ENCODE results near the gene RGS19.

The RGS19 gene

DNA sequence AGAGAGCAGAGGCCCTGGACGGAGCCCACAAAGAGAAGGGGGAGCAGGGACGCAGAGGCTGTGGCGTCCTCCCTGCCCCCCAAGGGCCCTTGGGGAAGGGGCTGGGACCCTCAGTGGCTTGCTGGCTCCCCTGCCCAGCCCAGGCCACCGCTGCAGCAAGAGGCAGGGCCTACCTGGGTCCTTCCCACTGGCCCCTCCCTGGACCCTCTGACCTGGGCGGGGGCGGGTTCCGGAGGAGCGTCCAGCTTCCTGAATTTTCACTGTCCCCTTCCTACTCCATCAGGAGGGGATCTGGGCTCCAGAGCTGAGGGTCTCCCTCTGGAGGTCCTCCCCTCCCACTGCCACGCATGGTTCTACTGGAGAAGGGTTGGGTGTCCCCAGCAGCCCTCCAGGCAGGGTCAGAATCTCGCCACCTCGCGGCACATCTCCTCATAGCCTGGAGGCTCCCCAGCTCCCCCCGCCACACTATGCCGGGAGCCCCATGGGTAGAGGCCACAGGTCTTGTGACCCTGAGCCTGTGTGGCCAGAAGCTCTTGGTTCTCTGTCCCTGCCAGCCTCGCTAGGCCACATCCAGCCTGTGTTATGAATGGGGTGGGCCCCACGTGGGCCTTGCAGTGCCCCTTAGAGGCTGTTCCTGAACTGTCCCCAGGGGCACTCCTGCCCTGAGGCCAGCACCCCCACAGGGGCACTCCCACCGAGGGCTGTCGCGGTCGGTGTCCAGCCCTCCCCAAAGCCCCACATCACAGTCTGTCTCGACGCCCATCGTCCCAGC is 28.9 kb downstream of the RGS19 start:
- DNase-seq (ENCODE audit: low read depth in 2 of 2, low spot score in 1 of 2) = no peak

DNA sequence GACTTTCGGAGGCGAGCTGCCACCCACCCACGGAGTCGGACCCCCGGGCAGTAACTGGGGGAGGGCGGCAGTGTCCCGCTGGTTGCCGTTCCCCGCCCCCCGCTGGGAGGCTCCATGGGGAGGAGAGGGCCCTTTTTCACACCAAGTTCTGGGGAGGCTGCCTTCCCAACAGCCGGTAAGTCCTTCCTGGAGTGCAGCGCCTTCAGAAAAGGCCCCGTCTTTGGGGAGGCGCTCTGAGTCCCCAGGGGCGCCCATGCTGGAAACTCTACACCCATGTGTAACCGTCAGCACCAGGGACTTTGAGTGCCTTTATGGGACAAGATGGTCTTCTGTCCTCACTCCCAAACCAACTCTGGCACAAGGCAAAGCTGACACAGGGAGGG is 29.4 kb downstream of the RGS19 start:
- DNase-seq (ENCODE audit: low read depth in 2 of 2, low spot score in 1 of 2) = no peak

DNA sequence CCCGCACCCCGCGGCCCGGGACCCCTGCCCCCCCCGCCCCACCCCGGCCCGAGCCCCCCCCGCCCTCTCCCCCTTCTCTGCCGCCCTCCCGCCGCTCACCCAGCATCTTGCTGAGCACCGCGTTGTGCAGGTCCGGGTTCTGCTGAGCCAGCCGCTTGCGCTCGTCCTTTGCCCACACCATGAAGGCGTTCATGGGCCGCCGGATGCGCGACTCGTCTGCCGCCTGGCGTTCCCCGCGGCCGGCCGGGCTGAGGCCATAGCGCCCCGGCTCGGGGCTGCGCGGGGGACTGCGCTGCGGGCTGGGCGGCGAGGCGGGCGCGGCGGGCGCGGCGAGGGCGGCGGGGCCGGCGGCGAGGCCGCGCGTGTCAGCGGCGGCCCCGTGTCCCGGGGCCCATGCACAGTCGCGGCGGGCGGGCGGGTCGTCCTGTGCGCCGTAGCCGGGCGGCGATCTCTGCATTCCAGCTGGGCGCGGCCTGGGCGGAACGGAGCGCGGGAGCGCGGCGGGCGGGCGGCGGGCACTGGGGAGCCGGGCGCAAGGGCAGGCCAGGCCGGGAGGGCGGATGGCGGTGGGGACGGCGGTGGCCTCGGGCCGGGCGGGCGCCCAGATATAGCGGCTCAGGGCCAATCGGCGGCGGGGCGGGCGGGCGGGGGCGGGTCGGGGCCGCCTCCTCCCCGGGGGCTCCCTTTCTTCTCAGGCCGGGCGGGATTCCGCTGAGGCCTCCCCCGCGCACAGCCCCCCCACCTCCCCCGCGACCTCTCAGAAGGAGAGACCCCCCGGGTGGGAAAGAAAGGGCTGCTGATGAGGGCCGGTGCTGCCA is 30.0 kb downstream of the RGS19 start, which contains the start of gene SOX18:
SOX18 (minus strand) TSS at position 580 of the 818 bp plus-strand sequence; CDS start at position 457, 123 bp downstream.
- no peak for DNase-seq (ENCODE audit: low read depth in 2 of 2, low spot score in 1 of 2)

DNA sequence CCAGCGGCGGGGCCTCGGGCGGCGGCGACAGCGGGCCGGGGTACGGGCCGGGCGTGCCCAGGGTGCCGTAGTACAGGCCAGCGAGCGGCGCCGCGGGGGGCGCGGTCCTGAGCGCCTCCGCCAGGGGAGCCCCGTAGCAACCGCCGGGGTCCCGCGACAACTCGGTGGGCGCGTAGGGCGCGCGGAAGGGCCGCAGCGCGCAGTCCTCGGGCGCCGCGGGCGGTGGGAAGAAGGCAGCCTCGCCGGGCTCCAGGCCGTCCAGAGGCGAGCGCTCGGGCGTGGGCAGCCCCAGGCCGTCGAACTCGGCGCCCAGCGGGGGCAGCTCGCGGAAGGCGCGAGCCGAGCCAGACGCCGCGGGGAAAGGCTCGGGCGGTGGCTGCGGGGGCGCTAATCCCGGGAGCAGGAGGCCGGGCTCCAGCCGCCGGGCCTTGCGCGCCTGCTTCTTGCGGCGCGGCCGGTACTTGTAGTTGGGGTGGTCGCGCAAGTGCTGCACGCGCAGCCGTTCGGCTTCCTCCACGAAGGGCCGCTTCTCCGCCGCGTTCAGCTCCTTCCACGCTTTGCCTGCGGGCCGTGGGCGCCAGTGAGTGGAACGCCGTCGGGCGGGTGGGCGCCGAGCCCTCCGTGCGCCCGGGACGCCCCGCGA is 30.8 kb downstream of the RGS19 start:
- no peak for DNase-seq (ENCODE audit: low read depth in 2 of 2, low spot score in 1 of 2)

DNA sequence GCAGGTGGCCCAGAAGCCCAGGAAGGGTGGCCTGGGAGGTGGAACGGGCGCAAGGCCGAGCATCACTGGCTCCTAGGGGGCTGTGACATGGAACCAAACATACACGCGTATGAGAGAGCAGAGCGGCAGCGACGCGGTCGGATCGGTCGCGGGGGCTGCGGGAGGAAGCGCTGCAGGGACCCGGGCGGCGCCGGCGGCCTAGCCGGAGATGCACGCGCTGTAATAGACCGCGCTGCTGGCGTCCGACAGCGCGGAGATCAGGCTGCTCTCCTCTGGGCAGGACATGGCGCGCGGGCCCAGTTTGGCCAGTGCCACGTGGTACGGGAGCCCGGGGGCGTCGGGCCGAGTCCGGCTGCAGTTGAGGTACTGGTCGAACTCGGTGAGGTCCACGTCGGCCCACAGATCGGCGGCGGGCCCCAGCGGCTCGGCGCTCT is 31.3 kb downstream of the RGS19 start:
- DNase-seq (ENCODE audit: low read depth in 2 of 2, low spot score in 1 of 2) = no peak

DNA sequence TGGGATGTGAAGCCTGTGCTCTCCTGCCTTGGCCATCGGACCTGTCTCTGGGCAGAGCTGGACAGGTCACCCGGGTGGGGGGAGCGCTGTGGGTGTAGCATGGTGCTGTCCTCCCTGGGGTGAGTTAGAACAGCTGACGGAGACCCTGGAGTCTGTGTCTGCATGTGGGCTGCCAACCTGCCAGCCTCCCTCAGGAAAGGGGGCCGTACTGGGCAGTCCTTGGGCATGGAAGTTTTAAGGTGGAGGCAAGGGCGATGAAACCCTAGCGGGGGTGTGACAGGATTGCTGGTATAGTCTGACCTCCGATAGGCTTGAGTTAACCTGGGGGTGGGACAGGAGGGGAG is 32.3 kb downstream of the RGS19 start:
- DNase-seq (ENCODE audit: low read depth in 2 of 2, low spot score in 1 of 2) = no peak

DNA sequence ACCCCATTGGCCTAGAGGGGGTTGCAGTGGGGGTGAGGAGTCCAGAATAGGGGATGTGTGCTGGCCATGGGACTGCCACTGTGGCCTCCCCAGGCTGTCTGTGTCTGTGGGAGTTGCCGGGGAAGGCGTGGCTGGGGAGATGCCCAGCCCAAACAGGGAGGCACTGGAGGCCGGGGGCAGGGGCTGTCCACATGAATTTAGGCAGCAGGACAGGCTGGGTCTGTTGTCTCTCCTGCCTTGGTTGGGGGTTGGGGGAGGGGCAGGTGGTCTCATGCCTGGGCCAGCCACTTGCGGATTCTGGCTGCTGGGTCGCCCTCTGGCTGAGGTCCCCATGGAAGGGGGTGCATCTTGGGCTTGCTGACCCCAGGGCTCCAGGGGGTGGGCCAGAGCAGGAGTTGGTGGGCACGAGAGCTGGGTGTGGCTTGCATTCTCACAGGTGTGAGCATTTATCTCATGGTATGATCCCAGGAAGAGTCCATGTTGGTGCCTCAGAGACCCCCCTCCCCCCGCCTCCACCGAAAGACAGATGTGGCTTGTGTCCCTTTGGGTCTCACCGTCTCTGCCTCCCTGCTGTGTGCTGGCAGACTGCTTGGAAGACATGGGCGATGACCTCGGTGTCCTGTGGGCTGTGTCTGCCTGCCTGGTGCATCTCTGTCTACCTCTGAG is 33.8 kb downstream of the RGS19 start:
- DNase-seq (ENCODE audit: low read depth in 2 of 2, low spot score in 1 of 2) = no peak

DNA sequence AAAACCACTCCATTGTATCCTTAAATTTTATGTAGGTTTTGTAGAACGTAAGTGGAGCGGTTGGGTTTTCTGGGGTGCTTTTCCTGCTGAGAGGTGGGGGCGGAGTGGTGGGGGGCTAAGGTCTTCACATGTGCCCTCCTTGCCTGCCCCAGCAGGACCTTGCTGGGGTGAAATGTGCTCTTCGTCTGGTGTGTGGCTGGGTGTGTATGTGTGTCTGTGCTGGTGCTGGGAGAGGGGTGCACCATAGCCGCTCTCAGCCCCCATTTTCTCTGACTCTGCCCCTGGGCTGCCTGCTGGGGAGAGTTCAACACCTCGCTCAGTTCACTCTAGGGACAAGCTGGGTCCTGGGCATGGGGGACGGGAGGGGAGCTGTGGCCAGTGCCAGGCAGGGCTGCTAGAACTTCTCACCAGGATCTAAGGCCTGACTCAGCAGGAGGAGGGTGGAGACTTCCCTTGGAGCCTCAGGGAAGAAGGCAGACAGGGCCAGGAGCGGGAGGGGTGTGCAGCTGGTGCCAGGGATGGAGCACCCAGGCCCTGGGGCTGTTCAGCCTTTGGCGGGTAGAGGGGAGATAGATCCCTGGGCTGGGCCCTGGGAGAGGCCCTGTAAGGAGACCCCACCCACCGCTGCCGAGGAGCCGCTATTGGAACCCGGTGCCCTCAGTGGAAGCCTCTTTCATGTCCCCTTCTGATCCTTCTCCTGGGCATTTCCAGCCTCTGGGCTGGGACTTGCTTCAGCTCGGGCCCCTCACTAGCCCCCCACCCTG is 34.7 kb downstream of the RGS19 start:
- DNase-seq (ENCODE audit: low read depth in 2 of 2, low spot score in 1 of 2) = no peak

DNA sequence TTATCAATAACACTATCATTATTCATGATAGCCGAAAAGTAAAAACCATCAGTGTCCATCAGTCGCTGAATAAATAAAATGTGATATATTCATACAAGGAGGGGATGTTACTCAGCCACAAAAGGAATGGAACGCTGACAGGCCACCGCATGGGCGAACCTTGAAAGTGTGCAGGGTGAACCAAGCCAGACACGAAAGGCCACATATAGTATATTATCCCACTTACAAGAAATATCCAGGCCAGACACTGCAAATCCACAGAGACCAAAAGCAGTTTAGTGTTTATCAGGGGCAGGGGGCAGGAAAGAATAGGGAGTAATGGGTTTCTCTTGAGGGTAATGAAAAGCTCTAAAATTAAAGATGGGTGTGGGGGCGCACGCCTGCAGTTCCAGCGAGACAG is 35.5 kb downstream of the RGS19 start:
- DNase-seq (ENCODE audit: low read depth in 2 of 2, low spot score in 1 of 2) = no peak

DNA sequence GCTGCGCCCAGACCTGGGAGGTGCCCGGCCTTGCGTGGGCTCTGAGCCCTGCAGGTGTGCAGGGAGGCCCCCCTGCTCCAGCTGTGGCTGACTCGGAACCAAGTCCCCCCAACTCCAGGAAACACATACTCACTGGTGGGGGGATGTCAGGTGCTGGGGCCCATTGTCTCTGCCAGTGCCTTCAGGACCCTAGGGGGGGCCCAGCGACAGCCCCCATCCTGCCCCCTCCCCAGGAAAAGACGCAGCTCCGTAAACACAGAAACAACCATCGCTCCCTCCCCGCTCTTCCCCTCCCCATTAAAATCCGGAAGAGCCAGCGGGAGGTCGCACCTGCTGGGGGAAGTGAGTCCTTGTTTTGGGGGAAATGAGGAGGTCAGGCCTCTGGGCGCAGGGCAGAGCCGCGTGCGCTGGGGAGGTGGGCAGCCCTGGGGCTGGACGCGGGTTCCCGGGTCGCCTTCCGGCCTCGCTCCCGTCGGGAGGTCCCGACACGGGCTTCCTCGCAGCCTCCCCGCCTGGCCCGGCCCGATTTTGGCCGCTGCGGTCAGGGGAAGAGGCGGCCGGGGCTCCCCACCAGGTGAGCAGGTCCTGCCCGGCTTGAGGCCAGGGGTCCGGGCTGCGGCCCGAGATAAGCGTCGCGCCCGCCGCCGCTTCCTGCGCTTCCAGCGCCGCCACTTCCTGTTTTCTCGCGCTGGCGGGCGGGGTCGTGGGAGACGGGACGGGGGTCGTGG is 37.1 kb downstream of the RGS19 start:
- DNase-seq (ENCODE audit: low read depth in 2 of 2, low spot score in 1 of 2) = no peak

DNA sequence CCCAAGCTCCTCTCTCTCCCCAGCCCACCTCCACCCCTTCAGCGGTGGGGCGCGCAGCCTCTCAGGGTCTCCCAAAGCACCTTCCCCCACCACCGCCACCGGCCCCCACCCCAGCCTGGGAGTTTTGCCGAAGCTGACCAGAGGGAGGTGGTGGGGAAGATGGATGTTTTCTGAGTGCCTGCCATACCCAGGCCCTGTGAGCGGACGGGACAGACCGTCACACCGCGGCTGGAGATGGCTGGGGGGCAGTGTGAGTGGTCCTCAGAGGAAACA is 37.6 kb downstream of the RGS19 start:
- no peak for DNase-seq (ENCODE audit: low read depth in 2 of 2, low spot score in 1 of 2)

DNA sequence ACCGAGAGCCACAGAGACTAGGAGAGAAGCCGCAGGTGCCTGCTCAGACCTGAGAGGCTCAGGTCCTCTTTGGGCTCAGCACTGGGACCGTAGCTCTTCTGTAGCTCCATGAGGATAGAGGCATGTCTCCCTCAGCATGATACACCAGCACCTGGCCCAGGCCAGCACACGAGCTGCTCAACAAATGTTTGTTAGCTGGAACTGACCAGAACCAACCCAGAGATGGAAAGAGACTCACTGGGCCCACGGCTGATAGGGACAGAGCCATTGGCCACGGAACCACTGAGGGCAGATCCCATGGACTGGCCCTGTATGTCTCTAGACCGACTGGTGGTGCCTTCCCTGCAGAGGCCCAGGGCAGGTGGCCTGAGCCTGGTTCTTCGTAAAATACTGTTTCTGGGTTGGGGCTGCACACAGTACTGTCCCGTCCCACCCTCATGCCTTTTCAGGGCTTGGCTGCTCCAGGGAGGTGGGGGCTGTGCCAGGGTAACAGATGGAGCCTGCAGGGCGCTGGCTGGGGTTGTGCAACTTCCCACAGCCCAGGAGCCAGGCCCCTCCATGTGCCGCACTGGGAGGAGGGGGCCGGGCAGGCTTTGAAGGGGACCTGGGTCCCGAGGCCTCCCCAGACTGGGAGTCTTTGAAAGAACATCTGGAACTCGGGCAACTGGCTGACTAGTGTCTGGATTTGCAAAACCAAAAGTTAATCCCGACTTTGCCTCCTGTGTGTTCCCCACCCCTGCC is 38.1 kb downstream of the RGS19 start:
- DNase-seq (ENCODE audit: low read depth in 2 of 2, low spot score in 1 of 2) = no peak

DNA sequence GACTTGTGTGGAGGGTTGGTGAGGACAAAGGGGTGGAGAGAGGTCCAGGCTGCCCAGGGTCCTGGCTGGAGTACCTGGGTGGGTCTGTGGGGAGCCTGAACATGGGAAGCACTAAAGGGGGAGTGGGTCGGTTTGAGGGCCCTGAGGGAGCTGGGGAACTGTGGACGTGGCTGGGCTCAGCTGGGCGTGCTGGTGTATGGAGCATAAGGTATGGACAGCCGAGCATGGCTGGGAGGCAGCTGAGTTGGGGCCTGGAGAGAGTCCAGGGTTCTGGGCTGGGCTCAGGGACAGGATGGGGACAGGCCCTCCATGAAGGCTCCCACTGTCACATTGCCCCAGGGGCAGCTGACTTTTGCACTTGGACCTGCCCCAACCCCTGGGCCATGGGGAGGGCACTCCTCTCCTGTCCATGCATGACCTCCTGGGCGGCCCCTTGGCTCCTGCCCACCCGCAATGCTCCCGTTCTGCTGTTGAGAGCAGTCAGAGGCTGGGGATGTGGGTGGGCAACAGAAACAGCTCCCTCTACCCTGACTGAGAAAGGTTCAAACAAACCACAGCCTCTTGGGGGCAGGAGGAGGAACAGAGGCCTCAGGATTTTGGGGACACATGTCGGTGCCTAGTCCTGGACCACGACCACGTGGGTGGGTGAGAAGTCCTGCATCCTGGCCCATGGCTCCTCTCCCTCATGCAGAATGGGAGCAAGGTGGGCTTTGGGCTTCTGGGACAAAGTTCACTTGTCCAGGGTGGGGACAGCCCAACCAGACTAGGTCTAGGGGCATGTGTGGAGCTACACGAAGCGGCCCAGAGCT is 38.9 kb downstream of the RGS19 start:
- no peak for DNase-seq (ENCODE audit: low read depth in 2 of 2, low spot score in 1 of 2)

DNA sequence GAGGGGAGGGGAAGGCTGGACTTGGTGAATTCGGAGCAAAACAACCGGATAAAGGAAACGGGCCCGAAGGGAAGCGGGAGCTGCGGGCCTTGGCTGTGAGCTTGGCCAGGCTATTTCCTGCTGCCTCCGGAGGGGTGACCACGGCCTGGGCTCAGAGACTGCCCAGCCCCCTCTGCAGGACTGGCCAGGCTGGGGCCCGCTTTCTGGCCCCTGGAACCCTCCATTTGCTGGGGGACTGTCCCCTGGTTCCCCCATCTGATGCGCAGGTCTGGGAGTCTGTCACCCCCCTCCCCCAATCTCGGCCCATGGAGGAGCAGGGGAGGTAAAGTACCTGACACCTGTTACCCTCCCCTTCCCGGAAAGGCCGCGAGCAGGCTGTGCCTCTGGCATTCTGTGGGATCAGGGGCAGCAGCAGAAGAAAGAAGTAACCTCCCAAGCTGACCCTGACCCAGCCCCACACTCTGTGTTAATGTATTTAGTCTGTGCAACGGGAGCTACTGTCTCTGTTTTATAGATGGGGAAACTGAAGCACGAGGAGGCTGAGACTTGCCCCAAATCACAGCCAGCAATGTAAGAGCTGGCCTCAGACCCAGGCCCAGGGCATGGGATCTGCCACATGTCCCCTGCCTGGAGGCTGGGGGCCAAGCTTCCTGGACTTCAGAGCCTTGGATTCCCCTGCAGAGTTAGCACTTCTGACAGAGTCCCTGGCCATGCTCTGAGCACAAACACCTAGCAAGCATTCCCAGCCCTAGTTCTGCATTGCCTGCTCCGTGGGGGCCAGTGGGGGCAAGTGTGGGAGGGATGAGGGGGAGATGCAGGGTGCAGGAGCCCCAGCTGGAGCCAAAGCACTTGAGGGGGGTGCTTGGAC is 39.8 kb downstream of the RGS19 start:
- DNase-seq (ENCODE audit: low read depth in 2 of 2, low spot score in 1 of 2) = no peak

DNA sequence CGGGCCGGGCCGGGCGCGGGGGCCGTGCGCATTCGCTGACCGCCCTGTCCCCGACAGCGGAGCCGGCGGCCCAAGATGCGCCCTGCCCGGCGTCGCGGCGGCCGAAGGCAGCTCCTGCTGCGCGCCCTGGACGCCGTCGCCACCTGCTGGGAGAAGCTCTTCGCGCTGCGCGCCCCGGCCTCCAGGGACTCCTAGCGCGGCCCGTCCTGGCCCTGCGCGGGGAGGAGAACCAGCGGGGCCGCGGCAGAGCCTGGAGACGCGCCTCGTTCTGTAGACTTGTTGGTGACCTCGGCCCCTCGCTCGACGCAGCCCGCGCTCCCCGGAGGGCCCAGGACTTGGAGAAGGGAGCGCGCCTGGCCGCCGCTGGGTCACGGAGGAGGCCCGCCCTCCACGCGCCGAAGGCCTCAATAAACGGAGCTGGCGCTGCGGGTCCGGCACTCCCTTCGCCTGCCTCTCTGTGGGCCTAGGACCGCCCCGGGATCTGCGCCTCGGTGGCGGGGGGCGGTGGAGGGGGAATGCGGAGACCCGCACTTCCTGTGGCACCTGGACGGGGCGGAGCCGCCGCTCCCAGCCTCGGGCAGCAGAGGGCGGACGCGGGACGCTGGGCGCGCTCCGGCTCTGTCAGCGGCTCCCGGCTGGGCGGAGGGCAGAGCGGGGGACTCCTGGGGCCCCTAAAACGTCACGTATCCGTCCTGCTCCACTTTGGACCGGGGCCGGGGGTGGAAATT is 40.6 kb downstream of the RGS19 start:
- peak; percentile 44 to 45 for DNase-seq (ENCODE audit: low read depth in 2 of 2, low spot score in 1 of 2)

DNA sequence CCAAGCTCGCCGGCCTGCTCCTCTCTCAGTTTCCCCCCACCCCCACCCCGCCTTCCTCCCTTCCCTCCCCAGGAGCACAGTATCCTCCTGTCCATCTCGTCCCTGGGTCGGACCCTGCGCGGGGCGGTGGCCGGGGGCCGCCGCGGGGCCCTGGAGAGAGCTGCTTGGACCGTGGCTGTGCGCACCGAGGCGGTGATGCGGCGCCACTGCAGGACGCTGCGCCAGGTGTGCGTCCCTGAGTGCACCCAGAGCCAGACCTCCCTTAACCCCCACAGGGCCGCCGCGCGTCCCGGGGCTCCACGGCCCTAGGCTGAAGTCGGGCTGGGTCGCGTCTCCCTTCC is 41.1 kb downstream of the RGS19 start:
- no peak for DNase-seq (ENCODE audit: low read depth in 2 of 2, low spot score in 1 of 2)

DNA sequence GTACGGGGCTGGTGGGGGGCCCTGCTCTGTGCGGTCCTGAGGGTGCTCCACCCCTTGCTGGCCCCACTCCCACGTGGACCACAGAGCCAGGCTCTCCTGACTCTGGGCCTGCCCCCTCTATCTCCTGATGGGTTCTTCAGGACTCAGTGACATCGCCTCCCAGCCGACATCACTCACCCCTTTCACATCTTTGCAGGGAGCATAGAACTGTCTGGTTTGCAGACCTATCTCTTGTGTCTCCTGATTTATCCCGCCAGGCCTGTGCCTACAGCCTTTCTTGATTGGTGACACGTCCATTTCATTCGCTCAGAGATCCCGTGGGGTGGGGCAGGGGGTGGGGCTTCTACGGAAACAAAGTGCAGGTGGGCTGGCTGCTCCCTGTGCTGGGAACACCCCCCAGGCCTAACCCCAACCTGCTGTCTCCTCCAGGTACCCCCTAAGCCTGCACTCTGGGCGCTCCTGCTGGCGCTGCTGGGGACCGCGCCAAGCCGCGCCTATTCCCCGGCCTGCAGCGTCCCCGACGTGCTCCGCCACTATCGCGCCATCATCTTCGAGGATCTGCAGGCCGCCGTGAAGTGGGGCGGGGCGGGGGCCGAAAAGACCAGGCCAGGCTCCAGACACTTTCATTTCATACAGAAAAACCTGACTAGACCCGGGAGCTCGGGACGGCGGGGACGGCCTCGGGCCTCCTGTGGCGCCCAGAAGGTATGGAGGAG is 41.7 kb downstream of the RGS19 start:
- DNase-seq (ENCODE audit: low read depth in 2 of 2, low spot score in 1 of 2) = no peak

Data from stimulated activated CD8-positive, alpha-beta memory T cell treated with anti-CD3 and anti-CD28 coated beads, Interleukin-4, amount 100 ng/mL, for 4 hours (primary cell).